Measurements from ENCODE around the gene SLC7A6. TPM values are rescaled to one million over a fixed set of nuclear protein-coding genes. Genes with fewer than 3 reads are reported as not detected.
A peak's percentile ranks its signal among the peaks of the same experiment; 100 is the strongest.

The SLC7A6 gene
- total and polyA plus RNA-seq, 2 of the 13 experiments (the other 11 are each of a cell fraction or from before 2014, with no cell fraction given) = 35.8 to 70.8 TPM

- TF ChIP-seq ZNF329 (CRISPR knock-in tag; IDR thresholded peaks at IDR 0.05; ENCODE audit: low read depth) = 0 out of 2 replicates have a peak, but pooled peaks have one; percentile 60
- TF ChIP-seq PBX2 (CRISPR knock-in tag; IDR thresholded peaks at IDR 0.05) = 0 out of 2 replicates have a peak, but pooled peaks have one; percentile 16
- peak; percentile 87 for TF ChIP-seq KDM5B (CRISPR knock-in tag; IDR thresholded peaks at IDR 0.05; ENCODE audit: borderline replicate concordance)
- TF ChIP-seq RAD51 (IDR thresholded peaks at IDR 0.05; ENCODE audit: borderline replicate concordance) = no peak
- TF ChIP-seq STAT5B (CRISPR knock-in tag; IDR thresholded peaks at IDR 0.05) = no peak
- no peak for TF ChIP-seq ZNF615 (CRISPR knock-in tag; IDR thresholded peaks at IDR 0.05; ENCODE audit: borderline replicate concordance)
- TF ChIP-seq ZEB1 (IDR thresholded peaks at IDR 0.05; ENCODE audit: insufficient replicate concordance, low read depth) = no peak
- TF ChIP-seq ATF3 (CRISPR knock-in tag; IDR thresholded peaks at IDR 0.05) = no peak
- TF ChIP-seq ZSCAN21 (CRISPR knock-in tag; IDR thresholded peaks at IDR 0.05; ENCODE audit: borderline replicate concordance) = 0 out of 2 replicates have a peak, but pooled peaks have one; percentile 15
- TF ChIP-seq ZNF749 (CRISPR knock-in tag; IDR thresholded peaks at IDR 0.05; ENCODE audit: borderline replicate concordance) = no peak
- no peak; the same call in 1 of the 2 replicates for TF ChIP-seq ZNF556 (CRISPR knock-in tag; IDR thresholded peaks at IDR 0.05; ENCODE audit: borderline replicate concordance)
- no peak for TF ChIP-seq NFATC3 (CRISPR knock-in tag; IDR thresholded peaks at IDR 0.05)
- TF ChIP-seq AKAP8 (CRISPR knock-in tag; IDR thresholded peaks at IDR 0.05) = no peak
- TF ChIP-seq BCL6 (CRISPR knock-in tag; IDR thresholded peaks at IDR 0.05) = 0 out of 2 replicates have a peak, but pooled peaks have one; percentile 20
- peak; percentile 26 for TF ChIP-seq PAXIP1 (CRISPR knock-in tag; conservative IDR thresholded peaks at IDR 0.05)
- peak; percentile 93; the same call in 1 of the 2 replicates for TF ChIP-seq SALL2 (CRISPR knock-in tag; IDR thresholded peaks at IDR 0.05)
- 0 out of 2 replicates have a peak, but pooled peaks have one; percentile 12 for TF ChIP-seq ZNF256 (CRISPR knock-in tag; conservative IDR thresholded peaks at IDR 0.05)
- no peak for TF ChIP-seq ZNF878 (CRISPR knock-in tag; IDR thresholded peaks at IDR 0.05)
- peak; percentile 79 for TF ChIP-seq ZNF446 (CRISPR knock-in tag; IDR thresholded peaks at IDR 0.05)
- TF ChIP-seq TMF1 (CRISPR knock-in tag; IDR thresholded peaks at IDR 0.05; ENCODE audit: low read depth) = 0 out of 2 replicates have a peak, but pooled peaks have one; percentile 11
- peak; percentile 84 for TF ChIP-seq GMEB1 (CRISPR knock-in tag; IDR thresholded peaks at IDR 0.05; ENCODE audit: borderline replicate concordance)
Observed at GRCh38 chr16:68244903-68245853, 19.1 kb upstream of the SLC7A6 start, which contains the start of gene PLA2G15 (continued).
